Left lung (tissue), 10 donors: ENCODE data around the gene NCBP3. TPM values are rescaled to one million over a fixed set of nuclear protein-coding genes. Genes with fewer than 3 reads are reported as not detected.
"Not testable (repeated sequence)": the region's sequence is repeated elsewhere in the genome, so short reads cannot be mapped to it uniquely, and the experiment has no call there.

ENCODE experiments used
- ATAC-seq: fragments of 200-7000 bp; cut with Tn5 transposase; one replicate; pipeline ENCODE4 v1.9.1; 2020; ENCODE audit warnings: moderate library complexity
- DNase-seq, 4 donors: peaks; one replicate each; pipeline ENCODE4 v3.0.0-alpha.2; 2013 to 2020
- H3K27ac ChIP-seq, 2 donors: fragments of 200-600 bp; sonication (generic) in 1 of 2; one replicate each; pipeline versions ENCODE4 v1.5.0 to v1.8.0; 2020 to 2021
- H3K27me3 ChIP-seq, 2 donors: fragments of 200-600 bp; sonication (generic) in 1 of 2; one replicate each; pipeline versions ENCODE4 v1.5.0 to v1.8.0; 2020 to 2021
- H3K36me3 ChIP-seq, 2 donors: fragments of 200-600 bp; sonication (generic) in 1 of 2; one replicate each; pipeline versions ENCODE4 v1.5.0 to v1.8.0; 2020 to 2021
- H3K4me1 ChIP-seq, 2 donors: fragments of 200-600 bp; one replicate each; pipeline ENCODE4 v1.8.0; 2021
- H3K4me3 ChIP-seq, 2 donors: fragments of 200-600 bp; sonication (generic) in 1 of 2; one replicate each; pipeline versions ENCODE4 v1.5.0 to v1.8.0; 2020 to 2021; ENCODE audit warnings: mild to moderate bottlenecking in 1 of 2
- H3K9me3 ChIP-seq, 2 donors: fragments of 200-600 bp; sonication (generic) in 1 of 2; one replicate each; pipeline versions ENCODE4 v1.5.0 to v1.8.0; 2020 to 2021
- intact Hi-C, 2 donors: fragments of 100-400 bp; cut with DNase I; formaldehyde crosslinking; loops; one replicate each; pipeline versions ENCODE4 v1.11.2 to v1.14.2; 2022
- polyA plus RNA-seq, 6 donors: library from polyadenylated mRNA; unstranded; fragments of 120-200 nt; gene quantifications; one replicate each; pipeline ENCODE4 v1.2.1, GENCODE V29; 2013; ENCODE audit not compliant: insufficient read length in 6 of 6
- total RNA-seq, 2 donors: library from RNA; stranded (reverse); fragmentation: NEBNext Ultra II Directional; extraction: Animal tissue kit (Norgen Biotek cat#: 25700); gene quantifications; one replicate each; pipeline ENCODE4 v1.2.1, GENCODE V29; 2021
- TF ChIP-seq, protein P1 (sequence below), 2 donors: fragments of 200-600 bp; sonication (generic) in 1 of 2; IDR thresholded peaks; one replicate each; pipeline versions ENCODE4 v1.5.0 to v1.8.0; 2021; ENCODE audit warnings: antibody characterized with exemption in 2 of 2
- donor health status: DM: no; HTN: yes; CAD: no.
- donor health status: DM: no; HTN: no; CAD: no.

The NCBP3 gene
- total and polyA plus RNA-seq, 8 donors, result 30.6 to 112 (median 104) TPM

DNA sequence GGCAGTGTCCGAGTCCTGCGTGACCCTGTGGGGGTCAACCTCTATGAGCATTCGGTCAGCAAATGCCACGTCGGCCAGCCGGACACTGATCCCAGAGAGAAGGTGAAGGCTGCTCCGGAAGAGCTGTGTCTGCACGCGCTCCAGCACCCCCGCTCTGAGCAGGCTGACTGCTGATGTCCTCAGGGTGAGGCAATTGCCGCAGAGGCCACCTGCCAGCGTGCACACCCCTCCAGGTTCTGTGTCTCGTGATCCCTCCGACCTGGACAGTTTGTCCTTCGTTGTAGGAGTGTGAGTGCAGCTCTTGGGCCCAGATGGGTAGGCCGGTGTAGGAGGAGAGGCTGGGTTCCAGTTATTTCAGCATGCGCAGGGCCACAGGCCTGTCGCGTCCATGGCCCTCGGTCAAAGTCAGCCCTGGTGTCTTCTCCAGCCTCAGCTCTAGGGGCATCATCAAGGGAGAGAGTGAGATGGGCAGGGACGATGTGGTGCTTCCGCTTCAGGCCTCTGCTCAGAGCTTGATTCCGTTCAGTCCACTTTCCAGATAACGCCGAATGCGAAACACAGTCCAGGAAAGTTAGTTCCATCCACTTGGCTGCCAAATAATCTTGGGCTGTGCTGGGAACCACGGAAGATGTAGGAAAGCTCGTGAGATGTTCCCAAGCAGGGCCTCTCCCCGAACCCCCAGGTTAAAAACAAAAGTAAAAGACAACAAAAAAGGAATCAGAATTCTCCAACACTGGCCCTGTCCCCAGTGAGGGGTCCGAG is 15.1 kb upstream of the NCBP3 start:
- intact Hi-C loops, result no loop called here
- Histone ChIP-seq H3K27me3 (no peaks in the 10 kb centered on the region), H3K4me1 (no peaks in the 10 kb centered on the region), H3K4me3 (no peak overlapping the region), H3K9me3 (no peaks in the 10 kb centered on the region), H3K36me3 (peaks cover 0 to 24% of the 10 kb centered on the region in 2 donors), H3K27ac (no peak overlapping the region)
- DNase-seq (no peak), ATAC-seq (no peak)
- TF ChIP-seq, protein P1, sequence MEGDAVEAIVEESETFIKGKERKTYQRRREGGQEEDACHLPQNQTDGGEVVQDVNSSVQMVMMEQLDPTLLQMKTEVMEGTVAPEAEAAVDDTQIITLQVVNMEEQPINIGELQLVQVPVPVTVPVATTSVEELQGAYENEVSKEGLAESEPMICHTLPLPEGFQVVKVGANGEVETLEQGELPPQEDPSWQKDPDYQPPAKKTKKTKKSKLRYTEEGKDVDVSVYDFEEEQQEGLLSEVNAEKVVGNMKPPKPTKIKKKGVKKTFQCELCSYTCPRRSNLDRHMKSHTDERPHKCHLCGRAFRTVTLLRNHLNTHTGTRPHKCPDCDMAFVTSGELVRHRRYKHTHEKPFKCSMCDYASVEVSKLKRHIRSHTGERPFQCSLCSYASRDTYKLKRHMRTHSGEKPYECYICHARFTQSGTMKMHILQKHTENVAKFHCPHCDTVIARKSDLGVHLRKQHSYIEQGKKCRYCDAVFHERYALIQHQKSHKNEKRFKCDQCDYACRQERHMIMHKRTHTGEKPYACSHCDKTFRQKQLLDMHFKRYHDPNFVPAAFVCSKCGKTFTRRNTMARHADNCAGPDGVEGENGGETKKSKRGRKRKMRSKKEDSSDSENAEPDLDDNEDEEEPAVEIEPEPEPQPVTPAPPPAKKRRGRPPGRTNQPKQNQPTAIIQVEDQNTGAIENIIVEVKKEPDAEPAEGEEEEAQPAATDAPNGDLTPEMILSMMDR (IDR thresholded peaks at IDR 0.05), result no peak

DNA sequence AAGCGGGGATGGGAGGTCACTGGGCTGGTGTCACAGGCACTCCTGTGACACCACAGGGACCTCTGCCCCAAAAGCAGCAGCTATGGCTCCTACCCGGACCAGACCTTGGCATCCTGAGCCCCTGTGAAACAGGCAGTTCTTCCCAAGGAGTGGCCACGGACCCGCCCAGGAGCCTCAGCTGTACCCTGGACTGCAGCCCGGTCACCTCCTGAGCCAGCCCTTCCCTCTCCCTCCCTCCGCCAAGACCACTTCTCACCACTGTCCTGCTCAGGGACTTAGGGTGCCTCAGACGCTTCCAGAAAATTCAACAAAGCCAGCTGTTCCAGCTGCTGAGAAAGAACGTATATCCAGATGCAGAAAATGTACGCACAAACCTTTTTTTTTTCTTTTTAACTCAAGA is 13.9 kb upstream of the NCBP3 start:
- TF ChIP-seq, protein P1 (IDR thresholded peaks at IDR 0.05), result no peak
- Histone ChIP-seq H3K4me3 (no peak overlapping the region), H3K9me3 (no peaks in the 10 kb centered on the region), H3K27me3 (no peaks in the 10 kb centered on the region), H3K4me1 (no peaks in the 10 kb centered on the region), H3K27ac (no peak overlapping the region), H3K36me3 (peaks cover 0 to 19% of the 10 kb centered on the region in 2 donors)
- DNase-seq (no peak), ATAC-seq (no peak)
- intact Hi-C loops, result no loop called here

DNA sequence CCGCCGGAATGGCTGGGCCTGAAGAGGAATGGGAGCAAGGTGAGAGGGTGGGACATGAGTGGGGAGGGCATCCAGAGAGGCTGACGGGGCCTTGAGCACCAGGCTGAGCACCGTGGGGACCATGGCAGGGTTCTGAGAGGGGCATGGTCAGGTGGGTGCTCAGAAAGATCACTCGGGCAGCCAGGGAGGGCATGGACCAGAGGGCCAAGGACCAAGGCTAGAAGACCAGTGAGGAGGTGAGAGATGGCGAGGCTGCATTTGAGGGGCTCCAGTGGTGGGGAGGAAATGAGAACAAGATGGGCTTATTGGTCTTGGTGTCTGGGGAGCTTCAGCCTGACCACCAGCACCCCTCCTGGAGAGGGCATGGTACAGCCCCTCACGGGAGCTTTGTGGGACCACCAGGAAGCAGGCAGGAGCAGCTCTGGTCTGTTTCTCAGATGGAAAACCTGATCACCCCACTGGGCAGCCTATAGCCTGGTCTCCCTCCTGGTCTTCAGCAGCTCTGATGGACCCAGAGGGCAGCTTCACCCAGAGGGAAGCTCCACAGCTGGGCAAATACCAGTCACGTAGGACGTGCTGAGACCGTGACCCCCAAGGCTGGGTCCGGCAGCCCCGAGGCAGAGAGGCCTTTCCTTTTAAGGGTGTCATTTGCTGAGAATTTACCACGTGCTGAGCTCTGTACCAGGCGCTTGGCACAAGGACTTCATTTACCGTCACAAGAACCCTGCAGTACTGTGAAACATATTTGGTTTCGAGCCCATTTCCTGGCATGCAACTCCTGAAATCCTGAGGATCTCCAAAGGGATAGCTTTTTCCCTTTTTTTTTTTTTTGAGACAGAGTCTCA is 11.4 kb upstream of the NCBP3 start:
- H3K27ac ChIP-seq, result no peak overlapping the region
- no peak for ATAC-seq
- H3K36me3 ChIP-seq, result peaks cover 0 to 19% of the 10 kb centered on the region in 2 donors
- H3K27me3 ChIP-seq, result no peaks in the 10 kb centered on the region
- no peaks in the 10 kb centered on the region for H3K9me3 ChIP-seq
- no peak for DNase-seq
- H3K4me1 ChIP-seq, result no peaks in the 10 kb centered on the region
- no peak overlapping the region for H3K4me3 ChIP-seq
- TF ChIP-seq, protein P1 (IDR thresholded peaks at IDR 0.05), result no peak
- intact Hi-C loops, result no loop called here

DNA sequence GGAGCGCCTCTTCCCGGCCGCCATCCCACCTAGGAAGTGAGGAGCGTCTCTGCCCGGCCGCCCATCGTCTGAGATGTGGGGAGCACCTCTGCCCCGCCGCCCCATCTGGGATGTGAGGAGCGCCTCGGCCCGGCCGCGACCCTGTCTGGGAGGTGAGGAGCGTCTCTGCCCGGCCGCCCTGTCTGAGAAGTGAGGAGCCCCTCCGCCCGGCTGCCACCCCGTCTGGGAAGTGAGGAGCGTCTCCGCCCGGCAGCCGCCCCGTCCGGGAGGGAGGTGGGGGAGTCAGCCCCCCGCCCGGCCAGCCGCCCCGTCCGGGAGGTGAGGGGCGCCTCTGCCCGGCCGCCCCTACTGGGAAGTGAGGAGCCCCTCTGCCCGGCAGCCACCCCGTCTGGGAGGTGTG is 8.2 kb upstream of the NCBP3 start:
- intact Hi-C loops, H3K4me1 ChIP-seq, DNase-seq, H3K27ac ChIP-seq, H3K36me3 ChIP-seq, H3K9me3 ChIP-seq, ATAC-seq, H3K27me3 ChIP-seq, H3K4me3 ChIP-seq: not testable (repeated sequence)

DNA sequence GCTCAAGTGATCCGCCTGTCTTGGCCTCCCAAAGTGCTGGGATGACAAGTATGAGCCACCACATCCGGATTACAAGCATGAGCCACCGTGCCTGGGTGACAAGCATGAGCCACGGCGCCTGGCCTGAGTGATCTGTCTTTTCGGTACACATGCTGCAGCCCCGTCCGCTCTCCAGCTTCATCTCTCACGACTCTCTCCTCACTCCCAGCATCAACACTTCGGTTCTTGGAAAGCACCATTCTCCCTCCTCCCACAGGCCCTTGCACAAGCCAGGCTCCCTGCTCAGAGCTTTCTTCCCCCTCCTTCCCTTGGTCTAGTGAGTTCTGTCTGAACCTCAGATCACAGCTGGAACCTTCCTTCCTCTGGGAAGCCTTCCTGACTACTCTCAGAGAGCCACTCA is 6.5 kb upstream of the NCBP3 start:
- no peak overlapping the region for H3K27ac ChIP-seq
- TF ChIP-seq, protein P1 (IDR thresholded peaks at IDR 0.05), result no peak
- no peak for ATAC-seq
- no peak for DNase-seq
- no peak overlapping the region for H3K4me3 ChIP-seq
- no peaks in the 10 kb centered on the region for H3K9me3 ChIP-seq
- intact Hi-C loops, result no loop called here
- H3K27me3 ChIP-seq, result no peaks in the 10 kb centered on the region
- no peaks in the 10 kb centered on the region for H3K4me1 ChIP-seq
- H3K36me3 ChIP-seq, result no peaks in the 10 kb centered on the region
